HEK293T (cell line): ENCODE results near the gene NME3.

Source experiments
- CTCF ChIA-PET: fragments of 350-600 bp; formaldehyde crosslinking; extraction: SDS; loops from one replicate; lab custom pipeline; 2021; ENCODE audit warnings: antibody characterized with exemption, inconsistent platforms; lab: Yijun Ruan, JAX
- POLR2A ChIA-PET: fragments of 350-600 bp; formaldehyde crosslinking; extraction: SDS; loops from one replicate; lab custom pipeline; 2020; ENCODE audit warnings: antibody characterized with exemption, inconsistent platforms; lab: Yijun Ruan, JAX
- DNase-seq: peaks from one replicate; pipeline ENCODE4 v3.0.0; 2012; ENCODE audit warnings: mixed read lengths; ENCODE audit errors: extremely low spot score
- ARNT ChIP-seq: fragments of 450-650 bp; IDR thresholded peaks from 2 replicates; pipeline ENCODE4 v1.6.1; 2017; ENCODE audit warnings: mild to moderate bottlenecking
- BHLHE40 ChIP-seq: fragments of 450-650 bp; IDR thresholded peaks from 2 replicates; pipeline ENCODE4 v1.6.1; 2016; ENCODE audit warnings: mild to moderate bottlenecking, moderate library complexity, borderline replicate concordance
- CTBP1 ChIP-seq: fragments of 450-650 bp; IDR thresholded peaks from 2 replicates; pipeline ENCODE4 v1.6.1; 2016; ENCODE audit warnings: borderline replicate concordance
- ELF4 ChIP-seq: fragments of 450-650 bp; IDR thresholded peaks from 2 replicates; pipeline ENCODE4 v1.6.1; 2017; ENCODE audit warnings: antibody characterized with exemption
- FOXA1 ChIP-seq: fragments of 450-650 bp; IDR thresholded peaks from 2 replicates; pipeline ENCODE4 v1.6.1; 2016; ENCODE audit warnings: mild to moderate bottlenecking
- FOXK2 ChIP-seq: fragments of 450-650 bp; IDR thresholded peaks from 2 replicates; pipeline ENCODE4 v1.6.1; 2016; ENCODE audit warnings: mild to moderate bottlenecking
- FOXM1 ChIP-seq: fragments of 450-650 bp; IDR thresholded peaks from 2 replicates; pipeline ENCODE4 v1.6.1; 2017; ENCODE audit warnings: mild to moderate bottlenecking, borderline replicate concordance
- HDGF ChIP-seq: fragments of 450-650 bp; IDR thresholded peaks from 2 replicates; pipeline ENCODE4 v1.6.1; 2017; ENCODE audit warnings: antibody characterized with exemption, borderline replicate concordance
- L3MBTL2 ChIP-seq: fragments of 450-650 bp; conservative IDR thresholded peaks from 2 replicates; pipeline ENCODE4 v1.6.1; 2016; ENCODE audit warnings: mild to moderate bottlenecking
- LEF1 ChIP-seq: fragments of 450-650 bp; IDR thresholded peaks from 2 replicates; pipeline ENCODE4 v1.6.1; 2017; ENCODE audit warnings: mild to moderate bottlenecking, borderline replicate concordance
- NFRKB ChIP-seq: fragments of 450-650 bp; IDR thresholded peaks from 2 replicates; pipeline ENCODE4 v1.6.1; 2016; ENCODE audit warnings: mild to moderate bottlenecking, moderate library complexity
- SP1 ChIP-seq: fragments of 450-650 bp; IDR thresholded peaks from 2 replicates; pipeline ENCODE4 v1.6.1; 2017
- SUZ12 ChIP-seq: fragments of 450-650 bp; IDR thresholded peaks from 2 replicates; pipeline ENCODE4 v1.6.1; 2016; ENCODE audit warnings: mild to moderate bottlenecking
- TARDBP ChIP-seq: fragments of 450-650 bp; IDR thresholded peaks from 2 replicates; pipeline ENCODE4 v1.6.1; 2016
- ZNF384 ChIP-seq: fragments of 450-650 bp; IDR thresholded peaks from 2 replicates; pipeline ENCODE4 v1.6.1; 2016
- TF ChIP-seq, protein P1 (sequence below): fragments of 450-650 bp; IDR thresholded peaks from 2 replicates; pipeline ENCODE4 v1.6.1; 2016

The NME3 gene

DNA sequence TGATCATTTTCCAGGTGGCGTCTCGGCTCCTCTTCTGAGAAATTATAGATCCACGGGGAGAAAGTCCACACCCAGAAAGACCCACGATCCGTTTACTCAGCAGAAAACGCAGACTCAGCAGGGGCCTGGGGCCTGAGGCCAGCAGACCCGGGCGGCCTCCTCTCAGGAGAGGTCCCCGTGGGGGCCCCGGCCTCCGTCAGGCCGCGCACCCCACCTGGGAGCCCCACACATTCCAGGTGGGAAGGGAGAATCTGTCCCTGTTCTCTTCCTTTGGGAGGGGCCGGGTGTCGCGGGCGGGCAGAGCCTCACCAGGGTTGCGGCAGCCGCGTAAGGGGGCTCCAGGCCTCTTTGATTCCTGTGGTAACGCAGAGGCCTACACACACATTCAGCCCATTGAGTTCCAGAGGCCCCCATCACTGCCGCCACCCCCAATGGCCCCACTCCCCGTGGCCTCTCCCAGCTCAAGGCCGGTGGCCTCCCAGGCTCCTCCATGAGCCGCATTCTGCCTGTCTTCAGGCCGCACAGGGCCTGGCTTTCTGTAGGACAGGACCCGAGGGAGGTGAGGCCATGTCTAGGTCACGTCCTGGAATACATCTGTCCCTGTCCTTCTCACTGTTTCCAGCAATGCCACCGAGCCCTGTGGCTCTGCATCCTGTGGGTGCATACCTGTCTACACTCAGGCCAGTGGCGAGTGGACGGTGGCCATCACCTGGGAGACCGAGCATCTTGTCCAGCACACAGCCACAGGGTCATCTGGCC lies 23.7 kb upstream of the NME3 start:
- no peak for TF ChIP-seq TARDBP
- no peak for TF ChIP-seq LEF1
- DNase-seq: no peak
- CTCF ChIA-PET: no interaction called here
- POLR2A ChIA-PET: no interaction called here

DNA sequence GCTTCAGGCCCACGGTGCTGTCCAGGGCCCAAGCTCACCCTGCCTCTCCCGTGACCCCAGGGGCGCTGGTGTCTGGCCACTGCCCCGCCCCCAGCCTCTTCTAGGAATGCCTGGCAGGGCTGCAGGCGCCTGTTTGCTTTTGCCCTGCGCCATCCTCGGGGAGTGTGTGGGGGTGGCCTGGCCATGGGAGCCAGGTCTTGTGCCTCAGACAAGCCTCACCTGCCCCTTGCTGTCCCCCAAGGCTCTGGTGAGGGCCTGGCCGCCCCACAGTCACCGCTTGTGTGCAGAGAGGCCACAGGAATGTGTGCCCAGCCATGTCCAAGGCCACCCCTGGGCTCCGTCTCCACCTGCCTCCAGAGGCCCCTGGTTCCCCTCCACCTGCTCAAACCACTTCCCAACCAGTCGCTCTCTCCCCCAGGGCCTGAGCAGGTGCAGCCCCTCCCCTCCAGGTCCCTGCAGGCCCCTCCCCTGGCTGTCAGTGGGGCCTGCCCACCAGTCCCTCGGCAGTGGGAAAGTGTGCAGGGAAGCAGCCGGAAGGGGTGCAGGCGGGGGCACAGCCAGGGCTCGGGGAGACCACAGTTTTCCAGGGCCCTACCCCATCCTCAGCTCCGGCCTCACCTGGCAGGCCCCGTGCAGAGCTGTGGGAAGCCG lies 23.0 kb upstream of the NME3 start:
- ChIA-PET CTCF (no interaction called here), POLR2A (interaction anchor here (1.1 kb wide), 1 partner anchor 9 kb away, joined by 3 read pairs; no protein-coding TSS in a partner anchor)
- TF ChIP-seq TARDBP: no peak
- no peak for TF ChIP-seq ELF4
- TF ChIP-seq SUZ12: no peak
- TF ChIP-seq LEF1: no peak
- TF ChIP-seq NFRKB: no peak
- no peak for TF ChIP-seq HDGF
- TF ChIP-seq ARNT: no peak
- no peak for TF ChIP-seq FOXM1
- no peak for TF ChIP-seq ZNF384
- TF ChIP-seq CTBP1: no peak
- no peak for TF ChIP-seq FOXK2
- no peak for DNase-seq

DNA sequence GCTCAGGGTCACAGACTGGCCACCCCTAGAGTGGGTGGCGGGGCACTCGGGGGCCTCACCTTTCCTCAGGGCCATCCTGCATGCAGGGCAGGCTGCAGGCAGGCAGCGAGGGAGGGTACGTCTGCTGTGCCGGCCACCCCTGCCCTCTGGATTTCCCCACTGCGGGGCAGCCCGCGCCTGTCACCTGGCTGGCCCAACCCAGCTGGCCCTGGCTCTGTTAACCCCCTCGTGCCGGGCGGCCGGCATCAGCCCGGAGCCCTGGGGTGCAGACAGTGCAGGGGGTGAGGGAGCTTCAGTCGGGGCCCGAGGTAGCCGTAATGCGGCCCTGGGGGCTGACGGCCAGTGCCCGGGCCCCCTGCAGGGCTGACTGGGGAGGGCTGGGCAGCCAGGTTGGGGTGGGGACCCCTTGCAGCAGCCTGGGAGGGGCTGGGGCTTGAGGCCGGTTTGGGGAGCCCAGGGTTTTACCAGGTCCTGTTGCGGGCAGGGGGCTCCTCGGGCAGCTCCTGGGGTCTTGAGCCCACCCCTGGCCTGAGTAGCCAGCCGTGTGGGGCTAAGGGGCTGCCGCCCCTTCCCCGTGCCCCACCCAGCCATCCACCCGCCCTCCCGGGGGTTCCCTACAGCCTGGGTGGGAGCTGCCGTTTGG lies 22.4 kb upstream of the NME3 start, which contains the start of gene IGFALS:
TSS of gene IGFALS (minus strand) at position 128 of the 643 bp plus-strand sequence. CDS start at position 75, 53 bp downstream.
- ChIA-PET CTCF (no interaction called here), POLR2A (interaction anchor here (1.1 to 2.9 kb wide), 2 partner anchors 10 to 11 kb away, joined by 3 to 25 read pairs; partner anchors contain the start of genes NUBP2 and SPSB3)
- no peak for DNase-seq
- TF ChIP-seq FOXK2 (no peak), ARNT (no peak), SP1 (no peak), TARDBP (no peak), BHLHE40 (no peak), ZNF384 (no peak), LEF1 (no peak)

DNA sequence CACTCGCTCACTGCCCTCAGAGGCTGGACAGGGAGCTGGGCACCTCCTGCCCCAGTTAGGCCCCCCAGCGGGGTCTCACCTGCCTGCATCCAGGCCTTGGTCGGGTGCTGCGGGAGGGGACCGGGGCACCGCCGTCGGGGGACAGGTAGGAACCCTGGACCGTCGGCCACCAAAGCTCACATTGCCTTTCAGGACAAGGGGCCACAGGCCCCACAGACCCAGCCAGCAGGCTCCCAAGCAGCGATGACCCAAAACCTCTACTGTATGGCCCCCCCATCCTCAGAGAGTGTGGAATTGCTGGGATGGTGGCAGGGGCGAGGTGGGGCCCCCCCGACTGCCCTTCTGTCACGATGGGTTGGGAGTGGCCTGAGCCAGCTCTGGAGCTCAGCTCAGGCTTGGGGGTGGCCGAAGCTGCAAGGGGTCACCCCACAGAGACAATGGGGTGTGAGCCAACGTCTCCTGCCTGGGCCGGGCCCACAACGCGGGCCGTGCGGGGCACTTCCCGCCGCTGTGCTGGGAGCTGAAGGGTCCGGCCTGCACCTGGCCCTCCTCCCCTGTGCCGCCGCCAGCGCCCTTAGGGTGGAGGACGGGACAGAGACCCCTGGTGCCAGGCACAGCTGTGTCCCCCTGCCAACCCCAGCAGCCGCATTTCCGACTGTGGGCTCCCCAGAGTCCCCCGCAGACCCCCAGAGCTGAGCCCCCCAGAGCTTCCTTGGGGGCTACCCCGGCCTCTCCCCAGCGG lies 21.7 kb upstream of the NME3 start:
- no peak for DNase-seq
- POLR2A ChIA-PET: interaction anchor here (0.8 to 2.9 kb wide), 3 partner anchors 10 to 13 kb away, joined by 3 to 25 read pairs (median 3); partner anchors contain the start of genes NUBP2 and SPSB3
- CTCF ChIA-PET: no interaction called here
- TF ChIP-seq L3MBTL2 (no peak), FOXM1 (no peak), FOXA1 (no peak), BHLHE40 (no peak), FOXK2 (no peak), ELF4 (no peak), SP1 (no peak), SUZ12 (no peak), CTBP1 (no peak), ZNF384 (no peak), NFRKB (no peak), LEF1 (no peak), HDGF (no peak), TARDBP (no peak)
- TF ChIP-seq, protein P1, sequence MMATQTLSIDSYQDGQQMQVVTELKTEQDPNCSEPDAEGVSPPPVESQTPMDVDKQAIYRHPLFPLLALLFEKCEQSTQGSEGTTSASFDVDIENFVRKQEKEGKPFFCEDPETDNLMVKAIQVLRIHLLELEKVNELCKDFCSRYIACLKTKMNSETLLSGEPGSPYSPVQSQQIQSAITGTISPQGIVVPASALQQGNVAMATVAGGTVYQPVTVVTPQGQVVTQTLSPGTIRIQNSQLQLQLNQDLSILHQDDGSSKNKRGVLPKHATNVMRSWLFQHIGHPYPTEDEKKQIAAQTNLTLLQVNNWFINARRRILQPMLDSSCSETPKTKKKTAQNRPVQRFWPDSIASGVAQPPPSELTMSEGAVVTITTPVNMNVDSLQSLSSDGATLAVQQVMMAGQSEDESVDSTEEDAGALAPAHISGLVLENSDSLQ: no peak

DNA sequence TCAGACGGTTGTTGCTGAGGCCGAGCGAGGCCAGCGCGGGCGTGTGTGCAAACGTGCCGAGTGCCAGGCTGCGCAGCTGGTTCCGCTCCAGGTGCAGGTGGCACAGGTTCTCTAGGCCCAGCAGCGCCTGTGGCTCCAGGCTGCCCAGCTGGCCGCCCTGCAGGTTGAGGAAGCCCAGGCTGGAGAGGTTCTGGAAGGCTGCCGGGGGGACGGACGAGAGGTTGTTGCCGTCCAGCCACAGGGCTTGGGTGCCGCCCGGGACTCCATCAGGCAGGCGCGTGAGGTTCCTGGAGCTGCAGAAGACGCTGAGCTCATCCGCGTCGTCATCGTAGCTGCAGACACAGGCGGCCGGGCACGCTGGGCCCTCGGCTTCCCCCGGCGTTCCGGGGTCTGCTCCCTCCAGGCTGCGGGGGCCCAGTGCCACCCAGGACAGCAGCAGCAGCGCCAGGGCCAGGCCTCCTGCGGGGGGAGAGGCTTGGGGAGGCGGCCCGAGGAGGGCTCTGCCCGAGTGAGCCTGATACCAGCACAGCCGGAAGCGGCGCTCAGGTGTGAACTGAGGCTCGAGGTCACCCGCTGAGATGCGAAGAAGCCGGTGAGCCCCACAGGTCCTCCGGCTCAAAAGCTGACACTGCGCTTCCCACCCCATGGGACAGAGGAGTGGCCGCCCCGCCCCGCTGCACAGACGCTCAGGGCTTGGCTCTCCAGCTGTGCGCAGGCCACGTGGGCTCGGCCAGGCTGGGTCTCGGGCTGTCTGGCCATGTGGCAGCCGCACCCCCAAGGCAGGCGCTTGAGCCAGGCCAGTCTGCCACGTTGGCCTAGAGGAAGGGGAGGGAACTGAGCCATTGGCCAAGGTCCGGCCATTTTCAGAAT lies 20.8 kb upstream of the NME3 start:
- no peak for TF ChIP-seq ARNT
- TF ChIP-seq TARDBP: no peak
- no peak for TF ChIP-seq CTBP1
- TF ChIP-seq LEF1: no peak
- no peak for TF ChIP-seq FOXM1
- no peak for TF ChIP-seq FOXA1
- no peak for TF ChIP-seq SP1
- no peak for TF ChIP-seq ZNF384
- no peak for TF ChIP-seq SUZ12
- TF ChIP-seq FOXK2: no peak
- TF ChIP-seq, protein P1: no peak
- no peak for TF ChIP-seq NFRKB
- TF ChIP-seq HDGF: no peak
- no peak for TF ChIP-seq L3MBTL2
- TF ChIP-seq ELF4: no peak
- CTCF ChIA-PET: no interaction called here
- DNase-seq: no peak
- POLR2A ChIA-PET: interaction anchor here (0.8 to 2.9 kb wide), 2 partner anchors 9 to 12 kb away, joined by 3 to 25 read pairs; partner anchors contain the start of genes NUBP2 and SPSB3
